ENCODE measurements around the gene RHBDD2. TPM values are rescaled to one million over a fixed set of nuclear protein-coding genes. Genes with fewer than 3 reads are reported as not detected.
"Not testable (repeated sequence)": the region's sequence is repeated elsewhere in the genome, so short reads cannot be mapped to it uniquely, and the experiment has no call there.

RHBDD2 gene
- polyA plus RNA-seq, 2 donors, result 32.9 to 36.0 TPM

DNA sequence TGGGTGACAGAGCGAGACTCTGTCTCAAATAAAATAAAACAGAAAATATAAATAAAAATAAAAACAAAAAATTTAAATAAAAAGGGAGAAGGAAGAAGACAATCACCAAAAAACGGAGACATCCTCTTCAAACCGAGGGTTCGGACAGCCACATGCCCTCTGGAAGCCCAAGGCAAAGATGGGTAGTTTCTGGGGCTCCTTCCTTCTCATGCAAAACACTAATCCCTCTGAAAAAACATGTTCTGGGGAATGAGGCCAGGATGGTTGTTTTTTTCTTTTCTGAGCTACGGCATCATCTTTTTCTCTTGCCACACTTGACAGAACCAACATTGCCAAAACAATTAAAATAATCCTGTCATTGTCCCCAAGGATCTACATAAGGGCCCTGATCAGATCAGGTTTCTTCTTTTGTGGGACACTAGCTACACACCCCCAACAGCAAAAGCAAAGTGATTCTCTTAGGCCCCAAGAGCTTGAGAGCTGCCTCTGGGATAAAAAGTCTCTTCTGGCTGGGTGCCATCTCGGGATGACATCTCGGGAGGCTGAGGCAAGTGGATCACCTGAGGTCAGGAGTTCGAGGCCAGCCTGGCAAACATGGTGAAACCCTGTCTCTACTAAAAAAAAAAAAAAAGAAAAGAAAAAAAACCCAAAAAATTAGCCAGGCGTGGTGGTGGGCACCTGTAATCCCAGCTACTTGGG is 21.9 kb downstream of the RHBDD2 start:
- Histone ChIP-seq H3K36me3 (ENCODE audit: control insufficient read depth in 2 of 2, insufficient read depth in 2 of 2, low read length in 1 of 2) (no peaks in the 10 kb centered on the region), H3K9me3 (ENCODE audit: control insufficient read depth in 2 of 2, insufficient read depth in 1 of 2, low read depth in 1 of 2, low read length in 1 of 2) (no peaks in the 10 kb centered on the region), H3K4me3 (ENCODE audit: low read depth in 1 of 2, low read length in 2 of 2) (no peak overlapping the region), H3K27ac (ENCODE audit: low read depth in 2 of 2, low read length in 1 of 2) (no peak overlapping the region), H3K4me1 (ENCODE audit: control insufficient read depth in 2 of 2, insufficient read depth in 2 of 2, low read length in 1 of 2) (peaks cover 0 to 5% of the 10 kb centered on the region in 2 donors), H3K27me3 (ENCODE audit: control insufficient read depth in 1 of 2, insufficient read depth in 2 of 2, low read length in 2 of 2) (no peaks in the 10 kb centered on the region)
- 81 to 82% methylated on average over 9 of the region's 9 CpGs for WGBS, 2 donors

- Histone ChIP-seq H3K4me1 (ENCODE audit: control insufficient read depth in 2 of 2, insufficient read depth in 2 of 2, low read length in 1 of 2) (peaks cover 0 to 5% of the 10 kb centered on the region in 2 donors), H3K4me3 (ENCODE audit: low read depth in 1 of 2, low read length in 2 of 2) (no peak overlapping the region), H3K27ac (ENCODE audit: low read depth in 2 of 2, low read length in 1 of 2) (peak overlapping the region; percentile 22 to 58), H3K27me3 (ENCODE audit: control insufficient read depth in 1 of 2, insufficient read depth in 2 of 2, low read length in 2 of 2) (no peaks in the 10 kb centered on the region), H3K9me3 (ENCODE audit: control insufficient read depth in 2 of 2, insufficient read depth in 1 of 2, low read depth in 1 of 2, low read length in 1 of 2) (no peaks in the 10 kb centered on the region), H3K36me3 (ENCODE audit: control insufficient read depth in 2 of 2, insufficient read depth in 2 of 2, low read length in 1 of 2) (no peaks in the 10 kb centered on the region)
- whole genome bisulfite sequencing, 2 donors, result 33 to 34% methylated on average over 16 to 17 of the region's 17 CpGs
Measured at GRCh38 chr7:75905785-75906604, 27.2 kb downstream of the RHBDD2 start.

DNA sequence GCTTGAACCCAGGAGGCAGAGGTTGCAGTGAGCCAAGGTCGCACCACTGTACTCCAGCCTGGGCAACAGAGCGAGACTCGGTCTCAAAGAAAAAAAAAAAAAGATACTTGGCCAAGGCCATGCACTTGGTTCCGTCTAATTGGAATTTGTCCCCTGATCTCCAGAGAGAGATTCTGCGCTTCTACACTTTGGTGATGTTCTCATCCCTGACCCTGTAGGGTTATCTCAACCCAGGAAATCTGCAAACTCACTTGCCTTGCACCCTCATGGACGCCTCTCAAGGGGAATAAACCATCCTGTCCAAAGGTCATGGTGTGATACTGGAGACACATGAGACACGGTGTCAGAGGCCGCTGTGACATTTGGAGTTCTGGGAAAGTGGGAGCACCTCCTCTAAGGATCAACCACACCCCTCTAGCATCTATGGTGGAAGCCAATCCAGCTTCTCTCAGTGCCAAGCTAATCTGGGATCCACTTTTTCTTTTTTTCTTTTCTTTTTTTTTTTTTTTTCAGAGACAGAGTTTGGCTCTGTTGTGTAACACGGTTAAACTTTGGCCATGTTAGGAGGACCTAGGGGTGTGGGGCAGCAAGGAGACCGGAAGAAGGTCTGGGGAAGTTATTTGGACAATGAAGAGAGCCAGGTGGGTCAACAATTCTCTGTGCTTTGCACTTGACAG is 28.3 kb downstream of the RHBDD2 start:
- peaks cover 0 to 5% of the 10 kb centered on the region in 2 donors for H3K4me1 ChIP-seq (ENCODE audit: control insufficient read depth in 2 of 2, insufficient read depth in 2 of 2, low read length in 1 of 2)
- no peak overlapping the region for H3K27ac ChIP-seq (ENCODE audit: low read depth in 2 of 2, low read length in 1 of 2)
- H3K4me3 ChIP-seq (ENCODE audit: low read depth in 1 of 2, low read length in 2 of 2), result no peak overlapping the region
- H3K27me3 ChIP-seq (ENCODE audit: control insufficient read depth in 1 of 2, insufficient read depth in 2 of 2, low read length in 2 of 2), result no peaks in the 10 kb centered on the region
- no peaks in the 10 kb centered on the region for H3K36me3 ChIP-seq (ENCODE audit: control insufficient read depth in 2 of 2, insufficient read depth in 2 of 2, low read length in 1 of 2)
- H3K9me3 ChIP-seq (ENCODE audit: control insufficient read depth in 2 of 2, insufficient read depth in 1 of 2, low read depth in 1 of 2, low read length in 1 of 2), result no peaks in the 10 kb centered on the region
- 74 to 81% methylated on average over 10 of the region's 10 CpGs for WGBS, 2 donors

- H3K27me3 ChIP-seq (ENCODE audit: control insufficient read depth in 1 of 2, insufficient read depth in 2 of 2, low read length in 2 of 2); H3K9me3 ChIP-seq (ENCODE audit: control insufficient read depth in 2 of 2, insufficient read depth in 1 of 2, low read depth in 1 of 2, low read length in 1 of 2); H3K36me3 ChIP-seq (ENCODE audit: control insufficient read depth in 2 of 2, insufficient read depth in 2 of 2, low read length in 1 of 2); H3K4me1 ChIP-seq (ENCODE audit: control insufficient read depth in 2 of 2, insufficient read depth in 2 of 2, low read length in 1 of 2); H3K4me3 ChIP-seq (ENCODE audit: low read depth in 1 of 2, low read length in 2 of 2); H3K27ac ChIP-seq (ENCODE audit: low read depth in 2 of 2, low read length in 1 of 2): not testable (repeated sequence)
- 94 to 95% methylated on average over 9 of the region's 9 CpGs for WGBS, 2 donors
Measured at GRCh38 chr7:75907668-75908039, 28.8 kb downstream of the RHBDD2 start.

DNA sequence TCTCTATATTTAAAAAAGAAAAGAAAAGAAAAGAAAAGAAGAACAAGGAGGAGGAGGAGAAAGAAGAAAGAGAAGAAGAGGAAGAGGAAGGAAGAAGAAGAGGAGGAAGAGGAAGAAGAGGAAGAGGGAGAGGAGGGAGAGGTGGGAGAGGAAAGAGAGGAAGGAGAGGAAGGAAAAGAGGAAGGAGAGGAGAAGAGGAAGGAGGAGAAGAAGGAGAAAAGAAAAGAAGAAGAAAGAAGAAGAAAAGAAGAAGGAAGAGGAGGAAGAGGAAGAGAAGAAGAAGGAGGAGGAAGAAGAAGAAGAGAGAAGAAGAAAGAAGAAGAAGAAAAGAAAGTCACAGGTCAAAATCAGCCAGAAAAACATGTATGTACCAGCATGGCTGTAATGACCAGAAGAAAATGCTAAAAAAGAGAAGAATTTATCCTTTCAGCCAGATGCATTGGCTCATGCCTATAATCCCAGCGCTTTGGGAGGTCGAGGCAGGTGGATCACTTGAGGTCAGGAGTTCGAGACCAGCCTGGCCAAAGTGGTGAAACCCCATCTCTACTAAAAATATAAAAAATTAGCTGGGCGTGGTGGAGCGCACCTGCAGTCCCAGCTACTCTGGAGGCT is 30.8 kb downstream of the RHBDD2 start:
- H3K9me3 ChIP-seq (ENCODE audit: control insufficient read depth in 2 of 2, insufficient read depth in 1 of 2, low read depth in 1 of 2, low read length in 1 of 2), result no peaks in the 10 kb centered on the region
- H3K4me1 ChIP-seq (ENCODE audit: control insufficient read depth in 2 of 2, insufficient read depth in 2 of 2, low read length in 1 of 2), result peaks cover 0 to 5% of the 10 kb centered on the region in 2 donors
- H3K27me3 ChIP-seq (ENCODE audit: control insufficient read depth in 1 of 2, insufficient read depth in 2 of 2, low read length in 2 of 2), result no peaks in the 10 kb centered on the region
- H3K36me3 ChIP-seq (ENCODE audit: control insufficient read depth in 2 of 2, insufficient read depth in 2 of 2, low read length in 1 of 2), result no peaks in the 10 kb centered on the region
- 92 to 93% methylated on average over 5 of the region's 5 CpGs for WGBS, 2 donors
- no peak overlapping the region for H3K4me3 ChIP-seq (ENCODE audit: low read depth in 1 of 2, low read length in 2 of 2)
- H3K27ac ChIP-seq (ENCODE audit: low read depth in 2 of 2, low read length in 1 of 2), result no peak overlapping the region

- not testable (repeated sequence) for H3K4me3 ChIP-seq (ENCODE audit: low read depth in 1 of 2, low read length in 2 of 2); H3K27me3 ChIP-seq (ENCODE audit: control insufficient read depth in 1 of 2, insufficient read depth in 2 of 2, low read length in 2 of 2); H3K4me1 ChIP-seq (ENCODE audit: control insufficient read depth in 2 of 2, insufficient read depth in 2 of 2, low read length in 1 of 2); H3K36me3 ChIP-seq (ENCODE audit: control insufficient read depth in 2 of 2, insufficient read depth in 2 of 2, low read length in 1 of 2); H3K27ac ChIP-seq (ENCODE audit: low read depth in 2 of 2, low read length in 1 of 2); H3K9me3 ChIP-seq (ENCODE audit: control insufficient read depth in 2 of 2, insufficient read depth in 1 of 2, low read depth in 1 of 2, low read length in 1 of 2)
- WGBS, 2 donors, result 74 to 76% methylated on average over 12 of the region's 12 CpGs
Measured at GRCh38 chr7:75911186-75911585, 32.4 kb downstream of the RHBDD2 start.

DNA sequence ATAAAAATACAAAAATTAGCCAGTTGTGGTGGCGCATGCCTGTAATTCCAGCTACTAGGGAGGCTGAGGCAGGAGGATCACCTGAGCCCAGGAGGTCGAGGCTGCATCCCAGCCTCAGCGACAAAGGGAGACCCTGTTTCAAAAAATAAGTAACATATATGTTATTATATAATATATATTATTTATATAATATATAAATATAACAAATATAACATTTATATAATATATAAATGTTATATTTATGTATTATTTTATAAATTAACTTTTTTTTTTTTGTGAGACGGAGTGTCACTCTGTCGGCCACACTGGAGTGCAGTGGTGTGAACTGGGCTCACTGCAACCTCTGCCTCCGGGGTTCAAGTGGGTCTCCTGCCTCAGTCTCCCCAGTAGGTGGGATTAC is 34.6 kb downstream of the RHBDD2 start:
- Histone ChIP-seq H3K4me1 (ENCODE audit: control insufficient read depth in 2 of 2, insufficient read depth in 2 of 2, low read length in 1 of 2) (peaks cover 0 to 2% of the 10 kb centered on the region in 2 donors), H3K9me3 (ENCODE audit: control insufficient read depth in 2 of 2, insufficient read depth in 1 of 2, low read depth in 1 of 2, low read length in 1 of 2) (no peaks in the 10 kb centered on the region), H3K36me3 (ENCODE audit: control insufficient read depth in 2 of 2, insufficient read depth in 2 of 2, low read length in 1 of 2) (no peaks in the 10 kb centered on the region), H3K27ac (ENCODE audit: low read depth in 2 of 2, low read length in 1 of 2) (no peak overlapping the region), H3K4me3 (ENCODE audit: low read depth in 1 of 2, low read length in 2 of 2) (no peak overlapping the region), H3K27me3 (ENCODE audit: control insufficient read depth in 1 of 2, insufficient read depth in 2 of 2, low read length in 2 of 2) (no peaks in the 10 kb centered on the region)
- WGBS, 2 donors, result 97 to 98% methylated on average over 6 of the region's 6 CpGs

DNA sequence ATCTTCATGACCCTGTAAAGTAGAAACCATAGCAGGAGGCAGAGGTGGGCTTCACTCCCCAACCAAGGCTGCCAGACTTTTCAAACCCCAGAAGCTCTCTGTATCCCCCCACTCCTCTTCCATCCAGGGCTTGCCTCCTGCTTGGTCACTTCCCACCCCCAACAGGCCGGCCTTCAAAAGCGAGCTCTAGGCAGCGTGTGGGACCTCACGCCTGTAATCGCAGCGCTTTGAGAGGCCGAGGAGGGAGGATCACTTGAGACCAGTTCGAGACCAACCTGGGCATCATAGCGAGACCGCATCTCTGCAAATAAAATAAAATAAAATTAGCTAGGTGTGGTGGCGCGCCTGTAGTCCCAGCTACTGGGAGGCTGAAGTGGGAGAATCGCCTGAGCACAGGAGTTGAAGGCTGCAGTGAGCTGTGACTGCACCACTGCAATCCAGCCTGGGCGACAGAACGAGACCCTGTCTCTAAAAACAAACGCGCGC is 35.4 kb downstream of the RHBDD2 start:
- no peaks in the 10 kb centered on the region for H3K27me3 ChIP-seq (ENCODE audit: control insufficient read depth in 1 of 2, insufficient read depth in 2 of 2, low read length in 2 of 2)
- H3K27ac ChIP-seq (ENCODE audit: low read depth in 2 of 2, low read length in 1 of 2), result peak overlapping the region; percentile 90 to 95
- H3K36me3 ChIP-seq (ENCODE audit: control insufficient read depth in 2 of 2, insufficient read depth in 2 of 2, low read length in 1 of 2), result no peaks in the 10 kb centered on the region
- H3K9me3 ChIP-seq (ENCODE audit: control insufficient read depth in 2 of 2, insufficient read depth in 1 of 2, low read depth in 1 of 2, low read length in 1 of 2), result no peaks in the 10 kb centered on the region
- peak overlapping the region; percentile 83 to 94 for H3K4me3 ChIP-seq (ENCODE audit: low read depth in 1 of 2, low read length in 2 of 2)
- 23 to 32% methylated on average over 18 of the region's 18 CpGs for WGBS, 2 donors
- peaks cover 0 to 2% of the 10 kb centered on the region in 2 donors for H3K4me1 ChIP-seq (ENCODE audit: control insufficient read depth in 2 of 2, insufficient read depth in 2 of 2, low read length in 1 of 2)

DNA sequence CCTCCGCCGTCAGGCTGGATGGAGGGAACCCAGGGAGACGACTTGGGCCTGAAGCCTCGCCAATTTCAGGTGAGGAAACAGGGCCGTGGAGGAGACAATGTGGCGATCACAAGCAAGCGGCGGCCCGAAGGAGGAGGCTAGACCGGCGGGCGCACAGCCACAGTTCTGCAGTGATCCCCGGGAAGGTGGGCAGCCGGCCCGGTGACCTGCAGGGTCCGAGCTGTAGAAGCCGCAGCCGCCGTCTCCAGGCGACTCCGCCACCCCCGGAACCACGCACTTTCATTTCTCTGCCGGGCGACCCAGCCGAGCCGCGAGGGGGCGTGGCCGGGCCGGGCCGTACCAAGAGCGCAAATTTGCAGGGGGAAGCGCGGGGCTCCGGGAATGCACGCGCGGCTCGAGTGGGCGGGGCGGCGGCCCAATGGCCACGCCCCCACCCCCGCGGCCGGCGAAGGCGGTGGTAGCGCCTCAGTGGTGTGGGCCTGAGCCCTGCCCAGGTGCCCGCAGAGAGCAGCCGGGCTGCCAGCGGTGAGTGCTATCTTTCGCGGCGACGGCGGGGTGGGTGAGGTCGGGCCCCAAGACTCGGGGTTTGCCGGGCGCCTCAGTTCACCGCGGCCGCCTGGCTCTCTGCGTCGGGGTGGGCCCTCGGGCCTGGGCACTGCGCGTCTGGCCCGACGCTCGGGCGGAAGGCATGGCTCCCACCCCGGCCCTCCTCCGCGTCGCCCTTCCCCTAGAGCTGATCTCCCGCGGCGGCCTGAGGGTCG is 36.0 kb downstream of the RHBDD2 start, which contains the start of gene POR:
TSS of gene POR (plus strand) at position 501 of the 761 bp plus-strand sequence. CDS start 38,847 bp downstream, outside the sequence.
- Histone ChIP-seq H3K27ac (ENCODE audit: low read depth in 2 of 2, low read length in 1 of 2) (peak within 1 kb of the TSS; percentile 90 to 95), H3K36me3 (ENCODE audit: control insufficient read depth in 2 of 2, insufficient read depth in 2 of 2, low read length in 1 of 2) (no peaks in the 10 kb centered on the region), H3K9me3 (ENCODE audit: control insufficient read depth in 2 of 2, insufficient read depth in 1 of 2, low read depth in 1 of 2, low read length in 1 of 2) (no peaks in the 10 kb centered on the region), H3K4me1 (ENCODE audit: control insufficient read depth in 2 of 2, insufficient read depth in 2 of 2, low read length in 1 of 2) (peaks cover 2% of the 10 kb centered on the region in 2 donors), H3K4me3 (ENCODE audit: low read depth in 1 of 2, low read length in 2 of 2) (peak within 1 kb of the TSS; percentile 83 to 94), H3K27me3 (ENCODE audit: control insufficient read depth in 1 of 2, insufficient read depth in 2 of 2, low read length in 2 of 2) (no peaks in the 10 kb centered on the region)
- WGBS, 2 donors, result 0% methylated on average over 70 to 82 of the region's 82 CpGs
